Esophagus squamous epithelium (tissue), 4 donors: ENCODE results near the gene ALPK3.

Experiments used
- POLR2A ChIP-seq, 4 donors: fragments of 450-650 bp; IDR thresholded peaks; one replicate each; pipeline ENCODE4 v1.6.1; 2017; ENCODE audit warnings: antibody characterized with exemption in 4 of 4, mild to moderate bottlenecking in 4 of 4, moderate library complexity in 3 of 4
- TF ChIP-seq, protein P1 (sequence below), 6 experiments: fragments of 450-650 bp in 4 of 6; fragments of 200-600 bp in 2 of 6; sonication (generic) in 2 of 6; IDR thresholded peaks; one replicate each; pipeline ENCODE4 v1.5.1; 2016 to 2019; ENCODE audit warnings: antibody characterized with exemption in 6 of 6, mild to moderate bottlenecking in 4 of 6, moderate library complexity in 4 of 6

DNA sequence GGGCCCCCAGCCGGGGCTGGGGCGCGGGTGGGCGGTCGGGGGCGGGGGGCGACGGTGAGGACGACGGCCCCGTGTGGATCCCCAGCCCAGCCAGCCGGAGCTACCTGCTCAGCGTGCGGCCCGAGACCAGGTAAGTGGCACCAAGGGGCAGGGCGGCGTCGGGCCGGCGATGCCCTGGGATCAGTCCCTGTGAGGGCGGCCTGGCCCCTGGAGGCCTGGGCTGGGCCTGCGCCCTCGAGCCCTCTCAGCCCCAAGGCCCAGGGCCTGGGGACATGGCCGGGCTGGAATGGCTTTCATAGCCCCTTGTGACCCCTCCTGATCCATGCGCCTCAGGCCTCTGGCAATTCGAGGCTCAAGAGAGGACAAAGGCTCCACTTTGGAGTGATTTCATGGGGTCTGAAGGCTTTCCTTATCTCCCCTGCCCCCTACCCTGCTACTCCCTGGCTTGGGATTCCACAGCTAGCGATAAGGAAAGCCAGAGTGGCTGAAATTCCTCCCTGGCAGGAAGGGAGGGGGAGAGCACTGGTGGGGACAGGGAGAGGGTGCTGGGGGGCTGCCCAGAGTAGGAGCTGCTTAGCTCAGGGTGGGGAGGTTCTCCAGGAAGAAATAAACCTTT is 418 bp downstream of the ALPK3 start:
- TF ChIP-seq, protein P1, sequence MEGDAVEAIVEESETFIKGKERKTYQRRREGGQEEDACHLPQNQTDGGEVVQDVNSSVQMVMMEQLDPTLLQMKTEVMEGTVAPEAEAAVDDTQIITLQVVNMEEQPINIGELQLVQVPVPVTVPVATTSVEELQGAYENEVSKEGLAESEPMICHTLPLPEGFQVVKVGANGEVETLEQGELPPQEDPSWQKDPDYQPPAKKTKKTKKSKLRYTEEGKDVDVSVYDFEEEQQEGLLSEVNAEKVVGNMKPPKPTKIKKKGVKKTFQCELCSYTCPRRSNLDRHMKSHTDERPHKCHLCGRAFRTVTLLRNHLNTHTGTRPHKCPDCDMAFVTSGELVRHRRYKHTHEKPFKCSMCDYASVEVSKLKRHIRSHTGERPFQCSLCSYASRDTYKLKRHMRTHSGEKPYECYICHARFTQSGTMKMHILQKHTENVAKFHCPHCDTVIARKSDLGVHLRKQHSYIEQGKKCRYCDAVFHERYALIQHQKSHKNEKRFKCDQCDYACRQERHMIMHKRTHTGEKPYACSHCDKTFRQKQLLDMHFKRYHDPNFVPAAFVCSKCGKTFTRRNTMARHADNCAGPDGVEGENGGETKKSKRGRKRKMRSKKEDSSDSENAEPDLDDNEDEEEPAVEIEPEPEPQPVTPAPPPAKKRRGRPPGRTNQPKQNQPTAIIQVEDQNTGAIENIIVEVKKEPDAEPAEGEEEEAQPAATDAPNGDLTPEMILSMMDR (IDR thresholded peaks at IDR 0.05), result peak in 1 of 6 experiments; percentile 1
- no peak for TF ChIP-seq POLR2A (IDR thresholded peaks at IDR 0.05)
